Stimulated activated naive CD4-positive, alpha-beta T cell (primary cell): Measurements from ENCODE around the gene FBXW5.

Source experiments
- DNase-seq, 6 experiments: peaks; one replicate each; lab custom pipeline; 2025; lab: John Stamatoyannopoulos, UW

Gene FBXW5, protein sequence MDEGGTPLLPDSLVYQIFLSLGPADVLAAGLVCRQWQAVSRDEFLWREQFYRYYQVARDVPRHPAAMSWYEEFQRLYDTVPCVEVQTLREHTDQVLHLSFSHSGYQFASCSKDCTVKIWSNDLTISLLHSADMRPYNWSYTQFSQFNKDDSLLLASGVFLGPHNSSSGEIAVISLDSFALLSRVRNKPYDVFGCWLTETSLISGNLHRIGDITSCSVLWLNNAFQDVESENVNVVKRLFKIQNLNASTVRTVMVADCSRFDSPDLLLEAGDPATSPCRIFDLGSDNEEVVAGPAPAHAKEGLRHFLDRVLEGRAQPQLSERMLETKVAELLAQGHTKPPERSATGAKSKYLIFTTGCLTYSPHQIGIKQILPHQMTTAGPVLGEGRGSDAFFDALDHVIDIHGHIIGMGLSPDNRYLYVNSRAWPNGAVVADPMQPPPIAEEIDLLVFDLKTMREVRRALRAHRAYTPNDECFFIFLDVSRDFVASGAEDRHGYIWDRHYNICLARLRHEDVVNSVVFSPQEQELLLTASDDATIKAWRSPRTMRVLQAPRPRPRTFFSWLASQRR

DNA sequence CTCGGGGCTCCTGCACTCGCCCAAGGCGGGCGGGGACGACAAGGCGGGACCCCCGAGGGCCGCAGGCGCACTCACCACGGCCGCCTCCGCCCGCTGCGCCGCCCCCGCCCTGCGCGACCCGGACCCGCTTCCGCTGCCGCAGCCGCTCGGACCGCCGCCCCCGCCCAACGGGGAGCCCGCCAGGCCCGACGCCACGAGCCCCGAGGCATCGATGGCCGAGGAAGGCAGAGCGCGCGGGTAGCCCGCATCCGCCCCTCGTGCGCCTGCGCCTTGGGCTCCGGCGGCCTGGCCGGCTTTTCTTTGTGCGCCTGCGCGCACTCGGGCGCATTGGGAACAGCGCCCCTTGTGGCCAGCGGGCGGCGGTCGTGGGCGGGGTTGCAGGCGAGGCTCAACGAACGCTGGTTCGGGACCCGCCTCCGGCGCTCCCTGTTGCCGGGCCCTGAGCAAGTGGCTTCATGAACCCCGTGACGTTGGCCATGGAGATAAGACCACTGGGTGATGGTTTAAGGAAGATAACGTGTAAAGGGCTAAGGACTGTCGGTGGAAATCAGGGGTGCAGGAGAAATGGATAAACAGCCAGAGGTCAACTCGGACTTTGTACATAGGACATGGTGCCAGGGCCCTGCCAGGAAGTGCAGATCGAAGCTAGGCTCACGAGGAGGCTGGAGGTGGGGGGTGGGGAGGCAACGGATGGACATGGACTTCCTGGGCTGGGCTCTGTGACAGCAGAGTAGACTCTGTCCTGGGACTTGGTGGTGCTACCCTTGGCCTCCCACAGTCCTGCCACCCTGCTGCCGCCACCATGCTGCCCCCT is at the start of gene FBXW5, which contains the start of gene C8G:
Gene FBXW5, minus strand, starts transcription at position 220 of the 814 bp plus-strand sequence. CDS start 655 bp downstream, outside the sequence.
Gene C8G, plus strand, starts transcription at position 725 of the 814 bp plus-strand sequence. Its CDS starts 78 bp downstream, at position 803.
- DNase-seq = peak; percentile 88 to 96 (median 90)

DNA sequence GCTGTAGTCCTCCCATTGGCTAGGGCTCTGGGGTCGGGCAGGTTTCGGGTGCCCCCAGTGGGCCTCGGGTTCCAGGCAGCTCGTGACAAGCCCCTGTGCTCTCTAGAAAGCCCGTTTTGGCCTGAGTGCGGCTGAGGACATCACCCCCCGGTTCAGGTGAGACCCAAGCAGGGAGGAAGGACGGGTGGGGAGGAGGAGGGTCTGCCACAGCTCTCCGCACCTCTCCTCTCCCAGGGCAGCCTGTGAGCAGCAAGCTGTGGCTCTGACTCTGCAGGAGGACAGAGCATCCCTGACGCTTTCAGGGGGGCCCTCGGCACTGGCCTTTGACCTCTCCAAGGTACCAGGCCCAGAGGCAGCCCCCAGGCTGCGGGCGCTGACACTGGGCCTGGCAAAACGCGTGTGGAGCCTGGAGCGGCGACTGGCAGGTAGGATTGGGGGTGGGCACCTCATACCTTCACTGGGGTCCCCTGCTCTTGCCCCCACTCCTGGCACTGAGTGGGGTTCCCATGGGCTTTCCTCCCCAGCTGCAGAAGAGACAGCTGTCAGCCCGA is 48.4 kb upstream of the FBXW5 start:
- DNase-seq = no peak

DNA sequence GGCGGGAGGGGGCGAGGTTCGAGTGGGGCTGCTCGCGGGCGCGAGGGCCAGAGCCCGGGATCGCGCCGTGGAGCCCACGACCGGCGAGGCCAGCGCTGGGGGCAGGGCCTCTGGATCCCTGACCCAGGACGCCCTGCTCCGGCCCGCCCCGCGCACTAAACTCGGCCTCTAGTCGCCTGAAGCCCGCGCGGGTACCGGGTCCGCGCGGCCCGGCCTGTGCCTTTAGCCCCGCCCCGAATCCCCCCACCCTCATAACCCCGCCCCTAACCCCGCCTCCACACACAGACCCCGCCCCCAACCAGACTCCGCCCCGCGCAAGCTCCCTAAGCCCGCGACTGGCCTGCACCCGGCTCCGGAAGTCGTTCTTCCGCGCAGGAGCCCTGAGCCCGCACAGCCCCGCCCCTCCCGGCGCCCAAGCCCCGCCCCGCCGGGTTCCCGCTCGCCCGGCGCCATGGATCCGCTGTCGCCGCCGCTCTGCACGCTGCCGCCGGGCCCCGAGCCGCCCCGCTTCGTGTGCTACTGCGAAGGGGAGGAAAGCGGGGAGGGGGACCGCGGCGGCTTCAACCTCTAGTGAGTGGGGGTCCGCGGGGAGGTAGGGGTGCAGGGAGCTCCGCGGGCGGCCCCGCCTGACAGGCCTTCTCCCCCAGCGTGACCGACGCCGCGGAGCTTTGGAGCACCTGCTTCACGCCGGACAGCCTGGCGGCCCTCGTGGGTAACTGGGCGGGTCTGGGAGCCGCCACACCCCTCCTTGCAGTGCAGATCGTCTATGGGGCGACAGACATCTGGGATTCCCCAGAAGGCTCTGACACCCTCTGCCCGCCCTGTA is 47.7 kb upstream of the FBXW5 start, which contains the start of gene PAXX:
Gene PAXX, plus strand, starts transcription at position 430 of the 826 bp plus-strand sequence. Its CDS starts 22 bp downstream, at position 452.
- DNase-seq = peak; percentile 85 to 91 (median 90)

DNA sequence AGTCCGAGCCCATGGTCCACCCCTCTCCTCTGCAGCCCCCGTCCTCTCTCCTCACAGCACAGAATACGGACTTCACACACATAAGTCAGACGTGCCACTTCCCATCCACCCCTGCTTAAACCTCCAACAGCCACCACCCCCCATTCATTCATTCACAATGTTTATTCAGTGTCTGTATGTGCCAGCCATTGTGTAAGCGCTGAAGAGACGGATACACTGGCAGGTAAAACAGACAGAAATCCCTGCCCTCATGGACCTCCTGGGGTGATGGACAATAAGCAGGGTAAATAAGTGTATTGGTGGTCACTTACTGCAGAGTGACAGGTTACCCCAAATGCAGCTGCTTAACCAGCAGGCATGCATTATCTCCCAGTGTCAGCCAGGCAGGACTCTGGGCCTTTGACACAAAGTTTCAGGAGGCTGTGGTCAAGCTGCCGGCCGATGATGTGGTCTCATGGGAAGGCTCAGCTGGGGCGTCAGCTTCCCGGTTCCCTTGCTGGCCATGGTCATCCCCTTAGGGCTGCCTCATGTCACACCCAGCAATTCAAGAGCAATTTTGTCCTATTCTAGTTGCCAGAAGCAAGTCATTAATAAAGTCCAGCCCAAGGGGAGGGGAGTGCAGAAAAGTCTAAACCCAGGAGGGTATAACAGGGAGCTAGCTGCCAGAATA is 45.8 kb upstream of the FBXW5 start:
- no peak for DNase-seq

DNA sequence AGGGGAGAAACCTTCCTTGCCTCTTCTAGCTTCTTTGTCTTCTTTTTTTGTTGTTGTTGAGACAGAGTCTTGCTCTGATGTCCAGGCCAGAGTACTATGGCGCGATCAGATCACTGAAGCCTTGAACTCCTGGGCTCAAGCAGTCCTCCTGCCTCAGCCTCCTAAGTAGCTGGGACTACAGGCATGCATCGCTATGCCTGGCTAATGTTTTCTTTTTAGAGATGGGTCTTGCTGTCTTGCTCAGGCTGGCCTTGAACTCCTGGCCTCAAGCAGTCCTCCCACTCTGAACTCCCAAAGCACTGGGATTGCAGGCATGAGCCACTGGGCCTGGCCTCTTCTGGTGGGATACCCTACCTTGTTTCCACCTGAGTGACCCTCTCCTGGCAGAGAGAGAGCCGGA is 44.3 kb upstream of the FBXW5 start:
- DNase-seq = no peak

DNA sequence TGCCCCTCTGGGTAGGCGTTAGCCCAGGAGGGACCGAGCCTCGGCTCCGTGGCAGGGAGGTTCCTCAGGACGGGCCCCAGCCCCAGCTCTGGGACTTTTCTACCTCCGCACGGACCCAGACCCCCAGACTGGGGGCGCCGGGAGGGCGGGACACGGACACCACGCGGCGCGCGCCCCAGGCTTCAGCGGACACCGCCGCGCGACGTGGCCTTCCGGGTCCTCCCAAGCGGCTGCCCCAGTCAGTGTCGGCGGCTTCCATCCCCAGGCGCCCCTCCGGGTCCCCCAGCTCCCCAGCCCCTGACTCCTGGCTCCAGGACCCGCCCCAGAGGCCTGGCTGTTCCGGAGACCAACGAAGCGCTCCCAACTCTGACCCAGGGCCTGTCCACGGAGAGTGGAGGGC is 41.3 kb upstream of the FBXW5 start:
- DNase-seq = no peak

DNA sequence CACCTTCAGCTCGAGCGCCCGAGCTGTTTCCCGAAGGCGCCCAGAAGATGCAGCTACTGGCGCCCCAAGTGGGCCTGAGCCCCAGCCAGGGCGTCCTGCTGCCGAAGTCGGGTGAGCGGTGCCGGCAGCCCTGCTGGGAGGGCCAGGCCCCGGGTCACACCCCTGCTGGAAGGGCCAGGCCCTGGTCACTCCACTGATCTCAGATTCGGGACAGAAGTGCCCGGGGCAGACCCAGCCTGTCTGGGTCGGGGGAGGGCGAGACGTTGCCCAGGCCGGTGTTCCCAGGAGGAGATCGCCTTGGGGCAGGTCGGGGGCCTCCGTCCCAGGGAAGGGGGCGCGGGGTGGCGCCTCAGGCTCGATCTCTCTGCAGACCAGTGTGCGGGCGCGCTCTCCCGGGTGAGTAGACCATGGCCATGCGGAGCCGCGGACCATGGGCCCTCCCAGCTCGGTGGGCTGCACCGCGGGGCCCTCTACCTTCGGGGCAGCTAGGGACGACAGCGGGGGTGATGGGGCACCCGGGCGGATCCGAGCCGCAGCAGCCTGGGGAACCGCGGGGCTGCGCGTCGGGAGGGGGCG is 40.6 kb upstream of the FBXW5 start:
- DNase-seq = no peak

DNA sequence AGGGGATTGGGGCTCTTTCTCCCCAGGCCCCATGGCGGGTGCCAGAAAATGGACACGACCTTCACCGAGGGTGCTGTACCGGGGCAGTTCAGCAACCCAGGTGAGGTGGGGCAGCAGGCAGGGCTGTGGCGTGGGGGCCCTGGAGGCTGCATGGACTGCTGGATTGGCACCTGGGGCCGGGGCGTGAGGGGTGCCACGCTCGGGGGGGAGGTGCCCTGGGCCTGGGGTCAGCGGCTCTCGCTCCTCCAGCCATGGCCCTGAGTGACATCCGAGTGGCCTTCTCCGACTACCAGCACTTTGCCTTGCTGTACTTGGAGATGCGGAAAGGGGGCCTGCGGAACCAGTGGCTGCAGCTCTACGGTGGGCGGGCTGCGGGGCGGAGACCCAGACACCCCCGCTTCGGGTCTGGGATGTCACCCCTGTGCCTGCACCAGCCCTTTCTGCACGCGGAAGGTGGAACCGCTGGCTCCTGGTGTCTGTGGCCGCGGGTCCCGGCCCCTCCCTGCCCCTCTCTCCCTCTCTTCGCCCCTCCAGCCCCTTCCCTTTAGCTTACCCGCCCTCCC is 40.0 kb upstream of the FBXW5 start:
- DNase-seq = no peak

DNA sequence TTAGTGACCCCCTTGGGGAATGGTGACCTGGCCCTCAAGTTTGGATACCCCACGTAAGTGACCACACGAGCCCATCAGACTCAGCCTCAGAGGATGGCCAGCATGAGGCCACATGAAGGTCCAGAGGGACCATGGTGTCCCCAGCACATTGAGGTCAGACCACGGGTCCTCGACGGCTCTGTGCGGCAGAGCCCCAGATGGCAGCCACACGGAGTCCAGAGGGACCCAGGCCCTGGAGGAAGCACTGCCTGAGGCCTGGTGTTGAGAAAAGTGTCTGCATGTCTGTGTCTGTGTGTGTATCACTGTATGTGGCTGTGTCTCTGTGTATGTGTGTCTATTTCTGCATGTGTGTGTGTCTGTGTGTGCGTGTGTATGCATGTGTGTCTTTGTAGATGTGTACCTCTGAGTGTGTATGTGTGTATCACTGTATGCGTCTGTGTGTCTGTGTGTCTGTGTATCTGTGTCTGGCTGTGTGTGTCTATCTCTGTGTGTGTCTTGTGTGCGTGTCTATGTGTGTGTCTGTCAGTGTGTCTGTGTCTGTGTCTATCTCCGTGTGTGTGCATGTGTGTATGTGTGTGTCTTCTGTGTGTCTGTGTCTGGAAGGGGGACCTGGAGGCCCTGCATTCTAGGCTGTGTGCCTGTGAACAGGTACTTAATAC is 39.2 kb upstream of the FBXW5 start:
- DNase-seq = no peak

DNA sequence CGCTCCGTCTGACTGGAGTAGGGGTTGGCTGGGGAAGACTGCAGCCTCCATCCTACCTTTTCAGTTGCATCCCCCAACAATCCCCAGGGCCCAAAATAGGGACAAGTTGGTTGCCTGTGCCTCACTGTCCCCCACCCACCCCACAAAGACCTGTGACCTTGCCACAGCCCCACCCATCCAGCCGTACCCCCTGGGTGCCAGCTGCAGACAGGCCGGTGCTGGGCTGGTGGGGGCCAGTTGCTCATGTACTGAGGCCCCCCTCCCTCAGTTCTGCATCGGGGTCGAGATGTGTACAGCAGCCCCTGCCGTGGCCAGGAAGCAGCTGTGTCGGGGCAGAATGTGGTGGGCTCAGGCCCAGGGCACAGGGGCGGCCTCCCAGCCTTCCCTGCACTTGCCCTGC is 38.6 kb upstream of the FBXW5 start:
- no peak for DNase-seq

DNA sequence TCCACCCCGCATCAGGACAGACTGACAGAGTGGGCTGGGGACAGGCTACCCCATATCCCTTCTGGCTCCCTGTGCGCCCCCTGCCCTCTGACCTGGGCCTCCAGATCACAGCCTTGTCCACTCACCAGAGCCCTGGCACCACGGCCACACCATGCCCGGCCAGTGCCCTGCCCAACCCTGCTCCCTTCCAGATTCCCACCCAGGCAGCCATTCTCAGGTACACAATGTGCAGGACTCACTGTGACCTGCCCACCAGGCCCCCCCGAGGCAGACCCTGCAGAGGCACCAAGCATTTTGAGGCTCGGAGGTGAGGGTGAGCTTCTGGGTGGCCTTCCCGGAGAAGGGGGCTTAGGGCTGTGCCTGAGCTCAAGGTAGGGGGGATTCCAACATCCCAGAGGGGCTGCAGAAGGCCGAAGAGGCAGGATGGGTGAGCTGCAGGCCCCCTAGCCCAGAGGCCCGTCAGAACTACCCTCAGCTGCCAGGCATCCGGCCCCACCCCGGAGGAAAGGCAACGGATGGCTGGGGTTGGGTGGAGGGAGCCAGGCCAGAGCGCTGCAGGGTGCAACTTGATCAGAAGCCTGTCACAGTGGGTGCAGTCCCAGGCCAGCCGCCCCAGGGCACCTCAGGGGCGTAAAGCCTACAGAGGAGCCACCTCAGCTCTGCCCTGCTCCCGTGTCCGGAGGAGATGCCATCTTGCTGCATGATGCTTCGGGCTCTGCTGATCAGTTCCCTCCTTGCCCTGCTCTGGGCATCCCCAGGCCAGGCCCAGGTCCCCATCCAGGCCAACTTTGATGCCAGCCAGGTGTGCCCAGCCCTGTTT is 37.9 kb upstream of the FBXW5 start, which contains the start of gene LCNL1:
Gene LCNL1, plus strand, starts transcription at position 762 of the 820 bp plus-strand sequence. CDS start 594 bp downstream, outside the sequence.
- DNase-seq = no peak

DNA sequence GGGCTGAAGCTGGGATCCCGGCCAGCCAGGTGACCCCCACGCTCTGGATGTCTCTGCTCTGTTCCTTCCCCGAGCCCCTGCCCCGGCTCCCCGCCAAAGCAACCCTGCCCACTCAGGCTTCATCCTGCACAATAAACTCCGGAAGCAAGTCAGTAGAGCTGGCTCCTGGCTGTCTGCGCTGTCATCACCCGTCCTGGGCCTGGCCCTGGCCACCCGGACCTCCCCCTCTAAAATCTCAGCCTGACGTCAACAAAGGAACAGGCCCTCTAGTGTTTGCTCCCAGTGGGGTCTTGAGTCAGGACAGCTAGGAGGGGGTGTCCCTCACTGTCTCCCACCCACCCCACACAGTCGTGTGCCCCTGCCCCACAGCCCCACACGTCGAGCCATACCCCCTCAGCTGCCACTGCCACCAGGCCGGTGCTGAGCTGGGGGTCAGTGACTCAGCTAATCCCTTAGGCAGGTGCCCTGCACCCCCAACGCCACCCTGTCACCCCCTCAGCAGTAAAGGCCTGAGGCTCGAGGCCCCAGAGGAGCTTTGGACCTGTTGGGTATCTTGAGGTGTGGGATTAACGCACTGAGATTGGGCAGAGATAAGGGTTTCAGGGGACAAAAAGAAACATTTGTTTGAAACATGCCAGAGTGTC is 37.2 kb upstream of the FBXW5 start:
- DNase-seq = no peak

DNA sequence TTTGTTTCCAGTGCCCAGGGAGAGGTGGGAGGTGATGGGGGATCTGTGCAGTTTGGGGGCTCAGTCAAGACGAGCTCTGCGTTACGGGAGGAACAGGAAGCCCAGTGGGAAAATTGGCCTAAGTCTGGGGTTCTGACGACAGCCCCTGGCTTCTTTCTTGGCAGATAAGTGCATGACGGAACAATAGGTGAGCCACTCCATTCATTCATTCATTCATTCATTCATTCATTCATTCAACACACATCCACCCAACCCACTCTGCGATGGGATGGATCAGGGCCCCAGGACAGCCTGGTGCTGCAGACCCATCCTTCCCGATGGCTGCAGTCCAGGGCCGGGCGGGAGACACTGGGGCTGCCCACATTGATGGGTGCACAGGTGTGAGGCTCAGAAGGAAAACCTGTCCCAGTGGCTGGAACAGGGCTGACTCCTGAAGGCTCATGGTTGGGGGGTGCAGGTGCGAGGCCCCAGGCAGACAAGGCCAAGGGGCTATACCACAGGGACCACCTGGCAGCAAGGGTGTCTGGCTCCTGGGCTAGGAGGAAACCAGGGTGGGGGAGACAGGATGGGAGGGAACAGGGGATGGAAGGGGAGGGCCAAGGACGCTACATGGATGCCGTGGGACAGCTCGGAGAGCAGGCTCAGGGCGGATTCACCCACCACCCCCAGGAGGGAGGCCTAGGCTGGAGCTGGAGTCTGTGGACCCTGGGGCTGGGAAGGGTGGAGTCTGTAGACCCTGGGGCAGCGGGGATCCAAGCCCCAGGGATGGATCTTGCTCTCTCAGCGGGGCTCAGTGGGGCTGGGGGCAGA is 36.3 kb upstream of the FBXW5 start:
- no peak for DNase-seq

DNA sequence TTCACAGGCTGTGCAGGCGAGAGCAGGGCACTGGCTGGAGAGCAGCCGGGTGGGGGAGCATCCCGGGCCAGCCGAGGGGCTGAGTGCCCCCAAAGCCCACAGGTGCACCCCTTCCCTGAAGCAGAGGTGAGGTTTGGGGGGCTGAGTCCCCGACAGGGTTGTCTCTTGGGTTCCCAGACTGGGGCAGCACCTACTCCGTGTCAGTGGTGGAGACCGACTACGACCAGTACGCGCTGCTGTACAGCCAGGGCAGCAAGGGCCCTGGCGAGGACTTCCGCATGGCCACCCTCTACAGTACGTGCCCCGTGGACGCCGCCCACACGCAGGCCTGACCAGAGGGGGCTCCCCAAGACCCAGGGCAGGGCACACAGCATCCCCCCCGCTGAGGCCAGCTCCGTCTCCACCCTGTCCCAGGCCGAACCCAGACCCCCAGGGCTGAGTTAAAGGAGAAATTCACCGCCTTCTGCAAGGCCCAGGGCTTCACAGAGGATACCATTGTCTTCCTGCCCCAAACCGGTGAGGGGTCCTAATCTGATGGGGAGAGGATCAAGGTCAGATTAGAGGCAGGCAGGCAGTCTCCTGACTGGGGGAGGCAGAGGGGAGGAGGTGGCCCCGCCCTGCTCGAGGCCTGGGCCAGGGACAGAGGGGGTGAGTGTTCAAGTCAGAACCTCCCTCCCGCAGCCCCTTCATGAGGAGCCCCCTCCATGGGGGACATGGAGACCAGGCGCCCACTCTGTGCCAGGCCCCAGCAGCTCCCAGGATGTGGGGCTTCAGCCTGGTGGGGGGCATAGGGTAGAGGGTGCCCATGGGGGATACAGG is 35.4 kb upstream of the FBXW5 start:
- no peak for DNase-seq

DNA sequence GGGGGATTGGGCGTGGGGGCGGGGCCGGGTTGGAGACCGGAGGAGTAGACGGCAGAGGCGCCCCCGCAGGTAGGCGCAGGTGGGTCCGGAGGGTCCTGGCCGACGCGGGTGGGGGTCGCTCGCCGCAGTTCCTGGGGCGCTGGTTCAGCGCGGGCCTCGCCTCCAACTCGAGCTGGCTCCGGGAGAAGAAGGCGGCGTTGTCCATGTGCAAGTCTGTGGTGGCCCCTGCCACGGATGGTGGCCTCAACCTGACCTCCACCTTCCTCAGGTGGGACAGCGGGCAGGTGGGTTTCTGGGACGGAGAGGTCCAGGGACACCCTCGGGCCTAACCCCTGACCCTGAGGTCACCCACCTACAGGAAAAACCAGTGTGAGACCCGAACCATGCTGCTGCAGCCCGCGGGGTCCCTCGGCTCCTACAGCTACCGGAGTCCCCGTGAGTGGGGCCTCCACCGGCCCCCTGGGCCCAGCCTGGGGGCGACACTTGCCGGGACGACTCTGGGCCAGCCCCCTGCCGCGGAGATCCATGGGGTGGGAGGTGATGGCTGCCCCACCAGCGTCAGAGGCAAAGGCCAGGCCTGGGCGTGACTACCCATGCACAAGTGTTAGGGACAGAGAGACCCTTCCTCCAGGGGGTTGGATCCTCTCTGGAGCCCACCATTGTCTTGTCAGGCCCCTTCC is 34.5 kb upstream of the FBXW5 start:
- DNase-seq = no peak
